ENCODE data around the gene NANP. TPM values are rescaled to one million over a fixed set of nuclear protein-coding genes. Genes with fewer than 3 reads are reported as not detected.

The NANP gene
- total and polyA plus RNA-seq, 9 of the 15 experiments (the other 6 are each of a cell fraction or from before 2014, with no cell fraction given), result 5.4 to 8.4 (median 6.9) TPM

DNA sequence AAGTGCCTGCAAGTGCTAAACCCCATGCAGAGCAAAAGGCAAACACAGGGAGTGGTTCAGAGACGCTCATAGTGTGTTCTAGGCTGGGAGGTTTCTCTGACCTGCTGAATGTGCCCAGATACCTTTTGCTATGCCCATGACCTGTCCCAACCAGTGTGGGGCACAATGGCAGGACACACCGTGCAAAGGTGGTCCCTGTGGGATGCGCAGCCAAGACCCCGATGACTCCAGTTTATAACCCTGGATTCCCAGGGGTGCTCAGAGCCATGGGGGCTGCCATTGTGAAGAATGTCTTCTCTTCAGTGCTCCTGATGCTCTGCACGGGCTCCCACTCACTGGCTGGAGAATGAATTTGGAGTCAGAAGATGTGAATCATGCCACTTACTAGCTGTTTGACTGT, 36.3 kb downstream of the NANP start:
- POLR2A ChIA-PET, result no interaction called here
- Histone ChIP-seq H3K9me3 (replicated peaks; ENCODE audit: control insufficient read depth, insufficient read depth, low read depth, low read length) (no peaks in the 10 kb centered on the region), H3K4me1 (replicated peaks in 1 of 2; ENCODE audit: control insufficient read depth in 2 of 2, insufficient read depth in 2 of 2, low read length in 2 of 2) (peaks cover 0 to 8% of the 10 kb centered on the region in 2 experiments; a peak in 2 of 5 replicates), H2AFZ (ENCODE audit: low read depth, low read length) (no peak overlapping the region), H3K79me2 (ENCODE audit: control insufficient read depth, insufficient read depth, low read length) (no peaks in the 10 kb centered on the region), H3K9ac (ENCODE audit: insufficient read depth in 1 of 2, low read depth in 2 of 2, low read length in 2 of 2) (no peak overlapping the region), H3K27me3 (ENCODE audit: control insufficient read depth in 2 of 2, insufficient read depth in 2 of 2, low read length in 2 of 2) (peaks cover 3 to 21% of the 10 kb centered on the region in 2 experiments; a peak in 4 of 5 replicates), H3K9me1 (ENCODE audit: control insufficient read depth, insufficient read depth, low read length) (no peaks in the 10 kb centered on the region), H4K20me1 (replicated peaks; ENCODE audit: control insufficient read depth, insufficient read depth, low read length) (no peaks in the 10 kb centered on the region), H3K4me2 (ENCODE audit: insufficient read depth, low read length) (no peak overlapping the region), H3K4me3 (no peak overlapping the region), H3K36me3 (ENCODE audit: control insufficient read depth, insufficient read depth, low read length) (no peaks in the 10 kb centered on the region), H3K27ac (ENCODE audit: extremely low read depth, low read depth, low read length) (no peak overlapping the region)
- CTCF ChIA-PET (ENCODE audit: low intra/inter-chr PET ratio), result no interaction called here
- no TSS peak for BruUV-seq (replicated peaks)
- no peak for ATAC-seq
- intact Hi-C loops (cut with micrococcal nuclease) (no loop called here), in situ Hi-C loops (cut with MboI) (no loop called here)
- WGBS (ENCODE audit: insufficient coverage, low coverage, missing lambda C conversion rate), result 0% methylated on average over 5 of the region's 5 CpGs
- no peak for DNase-seq (ENCODE audit: extremely low read depth in 1 of 4, low spot score in 3 of 4)
- FAIRE-seq, result no peak
- TF ChIP-seq, protein P1, sequence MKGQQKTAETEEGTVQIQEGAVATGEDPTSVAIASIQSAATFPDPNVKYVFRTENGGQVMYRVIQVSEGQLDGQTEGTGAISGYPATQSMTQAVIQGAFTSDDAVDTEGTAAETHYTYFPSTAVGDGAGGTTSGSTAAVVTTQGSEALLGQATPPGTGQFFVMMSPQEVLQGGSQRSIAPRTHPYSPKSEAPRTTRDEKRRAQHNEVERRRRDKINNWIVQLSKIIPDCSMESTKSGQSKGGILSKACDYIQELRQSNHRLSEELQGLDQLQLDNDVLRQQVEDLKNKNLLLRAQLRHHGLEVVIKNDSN (CRISPR knock-in tag; IDR thresholded peaks at IDR 0.05), result no peak
- no peak for TF ChIP-seq TRIM25 (IDR thresholded peaks at IDR 0.05; ENCODE audit: borderline replicate concordance)
- no peak for TF ChIP-seq JUND (IDR thresholded peaks at IDR 0.05; ENCODE audit: borderline replicate concordance, low read depth, low read length)
- TF ChIP-seq JUND (tag; IDR thresholded peaks at IDR 0.05; ENCODE audit: borderline replicate concordance, low read depth, low read length), result no peak
- TF ChIP-seq, protein P2, sequence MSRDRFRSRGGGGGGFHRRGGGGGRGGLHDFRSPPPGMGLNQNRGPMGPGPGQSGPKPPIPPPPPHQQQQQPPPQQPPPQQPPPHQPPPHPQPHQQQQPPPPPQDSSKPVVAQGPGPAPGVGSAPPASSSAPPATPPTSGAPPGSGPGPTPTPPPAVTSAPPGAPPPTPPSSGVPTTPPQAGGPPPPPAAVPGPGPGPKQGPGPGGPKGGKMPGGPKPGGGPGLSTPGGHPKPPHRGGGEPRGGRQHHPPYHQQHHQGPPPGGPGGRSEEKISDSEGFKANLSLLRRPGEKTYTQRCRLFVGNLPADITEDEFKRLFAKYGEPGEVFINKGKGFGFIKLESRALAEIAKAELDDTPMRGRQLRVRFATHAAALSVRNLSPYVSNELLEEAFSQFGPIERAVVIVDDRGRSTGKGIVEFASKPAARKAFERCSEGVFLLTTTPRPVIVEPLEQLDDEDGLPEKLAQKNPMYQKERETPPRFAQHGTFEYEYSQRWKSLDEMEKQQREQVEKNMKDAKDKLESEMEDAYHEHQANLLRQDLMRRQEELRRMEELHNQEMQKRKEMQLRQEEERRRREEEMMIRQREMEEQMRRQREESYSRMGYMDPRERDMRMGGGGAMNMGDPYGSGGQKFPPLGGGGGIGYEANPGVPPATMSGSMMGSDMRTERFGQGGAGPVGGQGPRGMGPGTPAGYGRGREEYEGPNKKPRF (IDR thresholded peaks at IDR 0.05; ENCODE audit: low read depth, low read length), result no peak
- no peak for TF ChIP-seq CTCFL (IDR thresholded peaks at IDR 0.05; ENCODE audit: borderline replicate concordance, insufficient read depth, low read depth, low read length, poor library complexity, severe bottlenecking)
- no peak for TF ChIP-seq ID3 (CRISPR knock-in tag; IDR thresholded peaks at IDR 0.05)
- no peak for TF ChIP-seq ID3 (tag; IDR thresholded peaks at IDR 0.05)
- TF ChIP-seq PHF8 (IDR thresholded peaks at IDR 0.05; ENCODE audit: borderline replicate concordance, low read length), result no peak
- no peak for TF ChIP-seq ZNF133 (CRISPR knock-in tag; IDR thresholded peaks at IDR 0.05)
- no peak for TF ChIP-seq EWSR1 (IDR thresholded peaks at IDR 0.05; ENCODE audit: borderline replicate concordance, low read depth, partially characterized antibody)
- TF ChIP-seq ASH1L (IDR thresholded peaks at IDR 0.05; ENCODE audit: borderline replicate concordance, low read depth, partially characterized antibody), result no peak
- no peak for TF ChIP-seq TAF7 (tag; IDR thresholded peaks at IDR 0.05)
- TF ChIP-seq TCF3 (CRISPR knock-in tag; IDR thresholded peaks at IDR 0.05), result no peak
- TF ChIP-seq ZNF3 (CRISPR knock-in tag; IDR thresholded peaks at IDR 0.05), result no peak
- no peak for TF ChIP-seq RFX7 (CRISPR knock-in tag; IDR thresholded peaks at IDR 0.05)
